Raji (cell line): ENCODE data around the gene SLC35B2.

Experiments used
- POLR2A ChIP-seq: IDR thresholded peaks from 2 replicates; pipeline ENCODE4 v1.6.1; 2011; ENCODE audit warnings: low read depth, low read length, control low read depth; ENCODE audit not compliant: insufficient read depth

Gene SLC35B2

GRCh38 chr6:44228433-44228832 lies 28.9 kb downstream of the SLC35B2 start:
- no peak for TF ChIP-seq POLR2A

- TF ChIP-seq POLR2A = no peak
Observed at GRCh38 chr6:44228031-44228430, 29.3 kb downstream of the SLC35B2 start.

GRCh38 chr6:44227148-44227793 lies 30.1 kb downstream of the SLC35B2 start:
- TF ChIP-seq POLR2A = no peak

- no peak for TF ChIP-seq POLR2A
Observed at GRCh38 chr6:44226368-44227147, 30.8 kb downstream of the SLC35B2 start.

GRCh38 chr6:44225579-44226325 lies 31.6 kb downstream of the SLC35B2 start:
- TF ChIP-seq POLR2A = no peak

GRCh38 chr6:44224965-44225305 lies 32.4 kb downstream of the SLC35B2 start:
- TF ChIP-seq POLR2A = no peak

GRCh38 chr6:44224029-44224964 lies 33.0 kb downstream of the SLC35B2 start:
- TF ChIP-seq POLR2A = no peak; the same call in 1 of the 2 replicates

GRCh38 chr6:44223319-44224028 lies 33.9 kb downstream of the SLC35B2 start, which contains the start of gene SLC29A1:
SLC29A1 (plus strand) TSS chr6:44223595; CDS start chr6:44227314, 3,719 bp downstream.
- TF ChIP-seq POLR2A = peak; percentile 93

DNA sequence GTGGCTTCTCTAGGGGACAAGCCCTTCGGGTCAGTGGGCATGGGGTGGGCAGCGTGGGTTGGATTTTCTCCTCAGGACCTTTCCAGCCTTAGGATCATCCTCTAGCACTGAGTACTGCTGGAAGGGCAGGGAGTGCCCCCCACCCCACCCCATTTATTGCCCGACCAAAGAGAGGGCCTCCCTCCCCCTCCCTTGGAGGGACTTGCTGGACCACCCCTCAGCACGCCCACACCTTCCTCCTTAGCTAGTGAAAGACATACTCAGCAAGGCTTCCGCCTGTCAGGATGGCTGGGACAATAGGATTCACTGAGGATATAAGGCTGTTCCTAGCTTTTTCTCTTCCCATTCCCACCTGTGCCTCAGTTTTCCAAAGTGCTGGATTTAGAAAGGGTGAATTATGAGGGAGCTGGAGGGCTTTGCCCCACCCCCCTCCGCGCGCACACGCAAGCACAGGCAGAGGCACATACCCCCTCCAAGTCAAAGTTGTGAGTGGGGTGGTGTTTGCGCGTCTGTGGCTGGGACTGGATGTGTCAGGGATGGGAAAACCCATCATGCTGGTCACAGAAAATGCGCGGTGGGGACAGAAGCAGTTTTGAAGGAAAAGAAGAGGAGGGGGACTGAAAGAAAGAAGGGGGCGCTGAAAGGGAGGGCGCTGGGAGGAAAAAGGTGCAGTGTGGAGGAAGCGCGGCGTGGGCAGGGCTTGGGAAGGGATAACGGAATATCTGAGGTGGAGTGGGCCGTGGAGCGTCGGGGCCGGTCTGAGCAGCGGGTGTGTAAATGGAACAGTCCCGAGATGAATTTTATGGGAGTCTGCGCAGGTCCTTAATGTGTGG lies 34.6 kb downstream of the SLC35B2 start:
- TF ChIP-seq POLR2A = no peak

GRCh38 chr6:44221961-44222335 lies 35.4 kb downstream of the SLC35B2 start:
- no peak for TF ChIP-seq POLR2A

GRCh38 chr6:44221291-44221960 lies 35.9 kb downstream of the SLC35B2 start:
- peak; percentile 51 for TF ChIP-seq POLR2A

DNA sequence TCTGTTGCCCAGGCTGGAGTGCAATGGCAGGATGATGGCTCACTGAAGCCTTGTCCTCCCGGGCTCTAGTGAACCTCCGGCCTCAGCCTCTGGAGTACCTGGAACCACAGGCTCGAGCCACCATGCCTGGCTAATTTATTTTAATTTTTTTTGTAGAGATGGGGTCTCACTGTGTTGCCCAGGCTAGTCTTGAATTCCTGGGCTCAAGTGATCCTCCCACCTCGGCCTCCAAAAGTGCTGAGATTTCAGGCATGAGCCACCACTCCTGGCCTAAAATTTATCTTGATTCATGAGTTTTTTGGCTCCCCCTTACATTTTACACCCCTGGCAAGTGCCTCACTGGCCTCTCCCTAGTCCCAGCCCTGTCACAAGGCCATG lies 36.4 kb downstream of the SLC35B2 start:
- no peak for TF ChIP-seq POLR2A

DNA sequence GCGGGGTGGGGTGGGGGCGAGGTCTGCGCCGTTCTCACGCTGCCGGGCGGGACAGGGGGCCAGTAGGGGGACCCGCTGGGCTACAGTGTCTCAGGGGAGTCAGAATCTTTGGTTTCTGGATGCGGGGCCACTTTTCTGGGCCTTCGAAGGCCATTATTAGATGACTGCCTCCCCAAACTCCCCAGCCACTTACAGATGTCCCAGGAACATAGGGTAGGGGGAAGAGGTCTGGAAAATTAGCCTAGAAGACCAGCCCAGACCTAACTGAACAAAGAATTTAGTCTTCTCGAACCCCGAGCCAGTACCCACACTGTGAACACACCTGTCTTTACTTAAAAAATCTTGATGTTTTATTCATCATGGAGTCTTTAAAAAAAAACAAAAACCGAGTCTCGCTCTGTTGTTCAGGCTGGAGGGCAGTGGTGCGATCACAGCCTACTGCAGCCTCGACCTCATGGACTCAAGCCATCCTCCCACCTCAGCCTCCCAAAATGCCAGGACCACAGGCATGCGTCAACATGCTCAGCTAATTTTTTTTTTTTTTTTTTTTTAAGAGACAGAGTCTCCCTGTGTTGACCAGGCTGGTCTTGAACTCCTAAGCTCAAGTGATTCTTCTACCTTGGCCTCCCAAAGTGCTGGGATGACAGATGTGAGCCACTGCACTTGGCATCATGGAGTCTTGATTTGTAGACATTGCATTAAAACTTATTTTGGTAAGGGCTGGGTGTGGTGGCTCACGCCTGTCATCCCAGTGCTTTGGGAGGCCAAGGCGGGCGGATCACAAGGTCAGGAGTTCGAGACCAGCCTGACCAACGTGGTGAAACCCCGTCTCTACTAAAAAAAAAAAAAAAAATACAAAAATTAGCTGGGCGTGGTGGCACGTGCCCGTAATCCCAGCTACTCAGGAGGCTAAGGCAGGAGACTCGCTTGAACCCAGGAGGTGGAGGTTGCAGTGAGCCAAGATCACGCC lies 37.2 kb downstream of the SLC35B2 start:
- TF ChIP-seq POLR2A = no peak
